NCI-H2107 (cell line): ENCODE data around the gene PLSCR3.

Experiments
- DNase-seq: peaks from one replicate; lab custom pipeline; 2025; lab: John Stamatoyannopoulos, UW

The PLSCR3 gene

GRCh38 chr17:7426203-7426863 lies 32.0 kb upstream of the PLSCR3 start:
- DNase-seq, result no peak

- DNase-seq, result no peak
These were observed 31.4 kb upstream of the PLSCR3 start for GRCh38 chr17:7425756-7426155.

GRCh38 chr17:7425316-7425715 lies 31.0 kb upstream of the PLSCR3 start, which contains the start of gene SPEM2:
SPEM2 (plus strand) TSS chr17:7425616; CDS start chr17:7425689, 73 bp downstream.
- DNase-seq, result no peak

GRCh38 chr17:7423679-7424078 lies 29.4 kb upstream of the PLSCR3 start:
- no peak for DNase-seq

- no peak for DNase-seq
These were observed 26.9 kb upstream of the PLSCR3 start for GRCh38 chr17:7421186-7421585.

- DNase-seq, result no peak
These were observed 25.7 kb upstream of the PLSCR3 start, which contains the start of gene SPEM1 for GRCh38 chr17:7419819-7420610. SPEM1 (plus strand) TSS chr17:7420324; CDS start chr17:7420385, 61 bp downstream.

- DNase-seq, result no peak
These were observed 24.3 kb upstream of the PLSCR3 start for GRCh38 chr17:7418472-7419152.

- no peak for DNase-seq
These were observed 22.8 kb upstream of the PLSCR3 start for GRCh38 chr17:7417056-7417655.

GRCh38 chr17:7416323-7416722 lies 22.0 kb upstream of the PLSCR3 start:
- no peak for DNase-seq

GRCh38 chr17:7415784-7416183 lies 21.5 kb upstream of the PLSCR3 start:
- DNase-seq, result no peak

GRCh38 chr17:7414837-7415236 lies 20.5 kb upstream of the PLSCR3 start:
- no peak for DNase-seq

- no peak for DNase-seq
These were observed 19.1 kb upstream of the PLSCR3 start for GRCh38 chr17:7413346-7413985.

- DNase-seq, result no peak
These were observed 17.1 kb upstream of the PLSCR3 start for GRCh38 chr17:7411427-7411750.

GRCh38 chr17:7410634-7411426 lies 16.5 kb upstream of the PLSCR3 start:
- no peak for DNase-seq

- DNase-seq, result no peak
These were observed 15.4 kb upstream of the PLSCR3 start for GRCh38 chr17:7409716-7410115.

GRCh38 chr17:7408863-7409262 lies 14.5 kb upstream of the PLSCR3 start:
- no peak for DNase-seq

GRCh38 chr17:7408252-7408727 lies 14.0 kb upstream of the PLSCR3 start:
- no peak for DNase-seq

- DNase-seq, result no peak
These were observed 13.3 kb upstream of the PLSCR3 start, which contains the start of gene NLGN2 for GRCh38 chr17:7407485-7408251. NLGN2 (plus strand) TSS chr17:7407845; CDS start chr17:7408256, 411 bp downstream.

- no peak for DNase-seq
These were observed 12.8 kb upstream of the PLSCR3 start for GRCh38 chr17:7407082-7407481.

GRCh38 chr17:7406235-7406825 lies 12.0 kb upstream of the PLSCR3 start:
- peak; percentile 9 for DNase-seq
